ENCODE data around the gene TMEM169.

GRCh38 chr2:216147172-216148131, 65.7 kb downstream of the TMEM169 start:
- TF ChIP-seq BHLHE40 (IDR thresholded peaks at IDR 0.05; ENCODE audit: low read depth, low read length) (no peak), CTCF (IDR thresholded peaks at IDR 0.05) (no peak), JUNB (IDR thresholded peaks at IDR 0.05) (no peak), GATA3 (IDR thresholded peaks at IDR 0.05; ENCODE audit: borderline replicate concordance) (no peak), EP300 (IDR thresholded peaks at IDR 0.05) (no peak), JUN (IDR thresholded peaks at IDR 0.05) (no peak), RCOR1 (IDR thresholded peaks at IDR 0.05; ENCODE audit: low read depth, low read length) (no peak), HOXB13 (CRISPR knock-in tag; IDR thresholded peaks at IDR 0.05; ENCODE audit: low read depth) (no peak)
